GM12872 (cell line): Measurements from ENCODE around the gene NFIA.

Experiments used
- CTCF ChIP-seq: IDR thresholded peaks from 3 replicates; pipeline ENCODE4 v1.5.1; 2011; ENCODE audit warnings: low read depth, mild to moderate bottlenecking, low read length, moderate library complexity; ENCODE audit not compliant: insufficient read depth

Gene NFIA

GRCh38 chr1:61082311-61083012 lies at the start of gene NFIA:
Gene NFIA (plus strand): TSS chr1:61082561.
- no peak for TF ChIP-seq CTCF

- TF ChIP-seq CTCF = no peak
These were observed 46.5 kb upstream of the NFIA start for GRCh38 chr1:61035880-61036279.

- TF ChIP-seq CTCF = no peak
These were observed 39.8 kb upstream of the NFIA start for GRCh38 chr1:61042466-61043009.

- peak; percentile 67 for TF ChIP-seq CTCF
These were observed 39.1 kb upstream of the NFIA start for GRCh38 chr1:61043010-61043820.

GRCh38 chr1:61046434-61046833 lies 35.9 kb upstream of the NFIA start:
- TF ChIP-seq CTCF = no peak

GRCh38 chr1:61047061-61047460 lies 35.3 kb upstream of the NFIA start:
- TF ChIP-seq CTCF = no peak

- peak; percentile 91 for TF ChIP-seq CTCF
These were observed 32.4 kb upstream of the NFIA start for GRCh38 chr1:61049850-61050540.
